Stimulated activated effector memory CD8-positive, alpha-beta T cell treated with anti-CD3 and anti-CD28 coated beads, Interleukin-12 subunit alpha, Interleukin-12 subunit beta, amount 100 ng/mL, for 72 hours (primary cell): ENCODE measurements around the gene RELN.

Experiments used
- ATAC-seq: fragments of 150-1000 bp; cut with Tn5 transposase; 2 replicates; pipeline ENCODE4 v1.10.0; 2021
- DNase-seq, 2 donors: peaks; one replicate each; pipeline ENCODE4 v3.0.0; 2021 to 2022; ENCODE audit warnings: low spot score in 2 of 2
- H3K27ac Mint-ChIP-seq: one replicate; pipeline ENCODE4 v1.8.0; 2022; ENCODE audit warnings: mild to moderate bottlenecking, mixed read lengths
- H3K36me3 Mint-ChIP-seq: one replicate; pipeline ENCODE4 v1.8.0; 2022; ENCODE audit warnings: mild to moderate bottlenecking, mixed read lengths
- H3K4me1 Mint-ChIP-seq: one replicate; pipeline ENCODE4 v1.8.0; 2022; ENCODE audit warnings: mixed read lengths
- H3K4me3 Mint-ChIP-seq: one replicate; pipeline ENCODE4 v1.8.0; 2022; ENCODE audit warnings: mild to moderate bottlenecking, mixed read lengths
- H3K9me3 Mint-ChIP-seq: one replicate; pipeline ENCODE4 v1.8.0; 2022; ENCODE audit warnings: mixed read lengths

The RELN gene

GRCh38 chr7:103702454-103702853, 287.0 kb downstream of the RELN start:
- H3K27ac Mint-ChIP-seq = no peak overlapping the region
- no peaks in the 10 kb centered on the region for H3K36me3 Mint-ChIP-seq
- ATAC-seq = no peak
- H3K4me3 Mint-ChIP-seq = no peak overlapping the region
- DNase-seq = no peak
- no peaks in the 10 kb centered on the region for H3K4me1 Mint-ChIP-seq
- no peaks in the 10 kb centered on the region for H3K9me3 Mint-ChIP-seq

GRCh38 chr7:103699032-103699431, 290.4 kb downstream of the RELN start:
- H3K4me3 Mint-ChIP-seq = no peak overlapping the region
- DNase-seq (no peak), ATAC-seq (no peak)
- H3K36me3 Mint-ChIP-seq = no peaks in the 10 kb centered on the region
- no peaks in the 10 kb centered on the region for H3K4me1 Mint-ChIP-seq
- no peak overlapping the region for H3K27ac Mint-ChIP-seq
- peaks cover 3% of the 10 kb centered on the region for H3K9me3 Mint-ChIP-seq

- ATAC-seq (no peak), DNase-seq (no peak)
- Mint-ChIP-seq H3K4me1 (no peaks in the 10 kb centered on the region), H3K27ac (no peak overlapping the region), H3K9me3 (peaks cover 3% of the 10 kb centered on the region), H3K4me3 (no peak overlapping the region), H3K36me3 (no peaks in the 10 kb centered on the region)
Measured at GRCh38 chr7:103698064-103698463, 291.4 kb downstream of the RELN start.

- Mint-ChIP-seq H3K27ac (no peak overlapping the region), H3K36me3 (no peaks in the 10 kb centered on the region), H3K4me1 (no peaks in the 10 kb centered on the region), H3K4me3 (no peak overlapping the region), H3K9me3 (peaks cover 3% of the 10 kb centered on the region)
- ATAC-seq (no peak), DNase-seq (no peak)
Measured at GRCh38 chr7:103695521-103695920, 293.9 kb downstream of the RELN start.

- ATAC-seq (no peak), DNase-seq (no peak)
- no peak overlapping the region for H3K27ac Mint-ChIP-seq
- no peak overlapping the region for H3K4me3 Mint-ChIP-seq
- no peaks in the 10 kb centered on the region for H3K4me1 Mint-ChIP-seq
- H3K36me3 Mint-ChIP-seq = no peaks in the 10 kb centered on the region
- peaks cover 3% of the 10 kb centered on the region for H3K9me3 Mint-ChIP-seq
Measured at GRCh38 chr7:103694304-103694703, 295.2 kb downstream of the RELN start.

GRCh38 chr7:103691291-103691690, 298.2 kb downstream of the RELN start:
- ATAC-seq = no peak
- Mint-ChIP-seq H3K36me3 (no peaks in the 10 kb centered on the region), H3K9me3 (no peaks in the 10 kb centered on the region), H3K4me1 (no peaks in the 10 kb centered on the region), H3K4me3 (no peak overlapping the region), H3K27ac (no peak overlapping the region)
- DNase-seq = no peak

- no peak for DNase-seq
- Mint-ChIP-seq H3K27ac (no peak overlapping the region), H3K4me1 (no peaks in the 10 kb centered on the region), H3K4me3 (no peak overlapping the region), H3K9me3 (no peaks in the 10 kb centered on the region), H3K36me3 (no peaks in the 10 kb centered on the region)
- no peak for ATAC-seq
Measured at GRCh38 chr7:103690242-103690974, 299.1 kb downstream of the RELN start.

- Mint-ChIP-seq H3K36me3 (no peaks in the 10 kb centered on the region), H3K9me3 (no peaks in the 10 kb centered on the region), H3K27ac (no peak overlapping the region), H3K4me3 (no peak overlapping the region), H3K4me1 (no peaks in the 10 kb centered on the region)
- DNase-seq (no peak), ATAC-seq (no peak)
Measured at GRCh38 chr7:103689255-103689654, 300.2 kb downstream of the RELN start.

GRCh38 chr7:103687951-103688350, 301.5 kb downstream of the RELN start:
- H3K36me3 Mint-ChIP-seq = no peaks in the 10 kb centered on the region
- no peaks in the 10 kb centered on the region for H3K9me3 Mint-ChIP-seq
- no peak overlapping the region for H3K27ac Mint-ChIP-seq
- H3K4me3 Mint-ChIP-seq = no peak overlapping the region
- no peak for ATAC-seq
- no peak for DNase-seq
- H3K4me1 Mint-ChIP-seq = no peaks in the 10 kb centered on the region

- no peaks in the 10 kb centered on the region for H3K36me3 Mint-ChIP-seq
- DNase-seq (no peak), ATAC-seq (no peak)
- H3K4me3 Mint-ChIP-seq = no peak overlapping the region
- H3K9me3 Mint-ChIP-seq = no peaks in the 10 kb centered on the region
- H3K27ac Mint-ChIP-seq = no peak overlapping the region
- no peaks in the 10 kb centered on the region for H3K4me1 Mint-ChIP-seq
Measured at GRCh38 chr7:103687272-103687671, 302.2 kb downstream of the RELN start.

GRCh38 chr7:103686763-103687162, 302.7 kb downstream of the RELN start:
- Mint-ChIP-seq H3K9me3 (no peaks in the 10 kb centered on the region), H3K4me1 (no peaks in the 10 kb centered on the region), H3K36me3 (no peaks in the 10 kb centered on the region), H3K4me3 (no peak overlapping the region), H3K27ac (no peak overlapping the region)
- ATAC-seq (no peak), DNase-seq (no peak)

- ATAC-seq (no peak), DNase-seq (no peak)
- Mint-ChIP-seq H3K9me3 (no peaks in the 10 kb centered on the region), H3K27ac (no peak overlapping the region), H3K4me3 (no peak overlapping the region), H3K36me3 (no peaks in the 10 kb centered on the region), H3K4me1 (no peaks in the 10 kb centered on the region)
Measured at GRCh38 chr7:103686064-103686463, 303.4 kb downstream of the RELN start.

GRCh38 chr7:103685646-103686045, 303.8 kb downstream of the RELN start:
- Mint-ChIP-seq H3K27ac (no peak overlapping the region), H3K4me1 (no peaks in the 10 kb centered on the region), H3K36me3 (no peaks in the 10 kb centered on the region), H3K9me3 (no peaks in the 10 kb centered on the region), H3K4me3 (no peak overlapping the region)
- ATAC-seq = no peak
- DNase-seq = no peak

GRCh38 chr7:103683348-103683747, 306.1 kb downstream of the RELN start:
- no peak for ATAC-seq

GRCh38 chr7:103680161-103681144, 309.0 kb downstream of the RELN start:
- H3K4me1 Mint-ChIP-seq = no peaks in the 10 kb centered on the region
- H3K27ac Mint-ChIP-seq = no peak overlapping the region
- H3K4me3 Mint-ChIP-seq = no peak overlapping the region
- no peak for DNase-seq
- ATAC-seq = no peak
- no peaks in the 10 kb centered on the region for H3K36me3 Mint-ChIP-seq
- peaks cover 2% of the 10 kb centered on the region for H3K9me3 Mint-ChIP-seq

More at GRCh38 chr7:103683348-103683747, 306.1 kb downstream of the RELN start:
- H3K9me3 Mint-ChIP-seq = no peaks in the 10 kb centered on the region
- H3K36me3 Mint-ChIP-seq = no peaks in the 10 kb centered on the region
- no peaks in the 10 kb centered on the region for H3K4me1 Mint-ChIP-seq
- DNase-seq = no peak
- no peak overlapping the region for H3K27ac Mint-ChIP-seq
- no peak overlapping the region for H3K4me3 Mint-ChIP-seq
